OCI-LY7 (cell line): Measurements from ENCODE around the gene LCN2. TPM values are rescaled to one million over a fixed set of nuclear protein-coding genes. Genes with fewer than 3 reads are reported as not detected.

Experiments used
- BruUV-seq: library from RNA; stranded (reverse); fragments of 400-500 nt; replicated peaks from 2 replicates; lab custom pipeline; 2021; lab: Mats Ljungman, UMichigan
- CTCF ChIA-PET: fragments of 300-600 bp; sonication (Branson Sonifier 250); formaldehyde crosslinking; loops from one replicate; lab custom pipeline; 2022; ENCODE audit warnings: antibody characterized with exemption; ENCODE audit not compliant: unreplicated experiment; lab: Charles Lee
- POLR2A ChIA-PET: fragments of 300-600 bp; sonication (Branson Sonifier 250); formaldehyde crosslinking; loops from one replicate; lab custom pipeline; 2022; ENCODE audit warnings: antibody characterized with exemption; lab: Charles Lee
- DNase-seq: peaks from one replicate; pipeline ENCODE4 v3.0.0-alpha.2; 2015; ENCODE audit warnings: low spot score
- H2AFZ ChIP-seq: fragments of 200-600 bp; sonication (generic), shearing (Covaris generic); 2 replicates; pipeline ENCODE4 v1.6.1; 2014; ENCODE audit warnings: mild to moderate bottlenecking, antibody characterized with exemption, low read length, moderate library complexity
- H3K27ac ChIP-seq: fragments of 200-600 bp; sonication (generic); 2 replicates; pipeline ENCODE4 v1.5.1; 2014; ENCODE audit warnings: mixed run types, low read depth, mild to moderate bottlenecking, moderate library complexity, low read length, inconsistent platforms; ENCODE audit not compliant: poor library complexity, severe bottlenecking
- H3K36me3 ChIP-seq: fragments of 200-600 bp; sonication (generic); 2 replicates; pipeline ENCODE4 v1.6.1; 2014; ENCODE audit warnings: mild to moderate bottlenecking, antibody characterized with exemption, low read length, moderate library complexity, mixed read lengths; ENCODE audit not compliant: insufficient read depth
- H3K4me1 ChIP-seq: fragments of 200-600 bp; sonication (generic); 2 replicates; pipeline ENCODE4 v1.5.1; 2014; ENCODE audit warnings: mild to moderate bottlenecking, low read length; ENCODE audit not compliant: insufficient read depth, poor library complexity, severe bottlenecking
- H3K4me2 ChIP-seq: fragments of 200-600 bp; sonication (generic); 2 replicates; pipeline ENCODE4 v1.6.1; 2014; ENCODE audit warnings: mild to moderate bottlenecking, low read length
- H3K4me3 ChIP-seq: fragments of 200-600 bp; sonication (generic); 2 replicates; pipeline ENCODE4 v1.5.1; 2014; ENCODE audit warnings: mild to moderate bottlenecking, low read depth, low read length; ENCODE audit not compliant: poor library complexity, severe bottlenecking
- H3K79me2 ChIP-seq: fragments of 200-600 bp; sonication (generic); 2 replicates; pipeline ENCODE4 v1.6.1; 2016; ENCODE audit warnings: low read depth, mild to moderate bottlenecking, low read length, moderate library complexity, mixed read lengths; ENCODE audit not compliant: insufficient read depth
- H3K9me2 ChIP-seq: fragments of 200-600 bp; sonication (generic); 2 replicates; pipeline ENCODE4 v1.6.1; 2016; ENCODE audit warnings: mild to moderate bottlenecking, low read length, mixed read lengths; ENCODE audit not compliant: insufficient read depth
- H3K9me3 ChIP-seq: fragments of 200-600 bp; sonication (generic); 2 replicates; pipeline ENCODE4 v1.6.1; 2014; ENCODE audit warnings: mild to moderate bottlenecking, mixed run types, low read length, mixed read lengths
- H4K20me1 ChIP-seq: fragments of 200-600 bp; sonication (generic); 2 replicates; pipeline ENCODE4 v1.6.1; 2014; ENCODE audit warnings: mild to moderate bottlenecking, antibody characterized with exemption, low read length, moderate library complexity, mixed read lengths; ENCODE audit not compliant: insufficient read depth
- EZH2phosphoT487 ChIP-seq: fragments of 200-600 bp; sonication (generic); IDR thresholded peaks from 2 replicates; pipeline ENCODE4 v1.6.1; 2018; ENCODE audit warnings: low read depth, borderline replicate concordance, mild to moderate bottlenecking, mixed run types, antibody characterized with exemption, low read length, moderate library complexity, mixed read lengths
- intact Hi-C: fragments of 100-400 bp; cut with micrococcal nuclease; formaldehyde crosslinking; loops from one replicate; pipeline ENCODE4 v1.10.0; 2022; ENCODE audit not compliant: unreplicated experiment
- total RNA-seq, 2 experiments: library from RNA; depleted of rRNA in 1 of 2; stranded (reverse); fragments of >200 nt in 1 of 2; shearing (Covaris generic) in 1 of 2; gene quantifications; 2 replicates each; pipeline ENCODE4 v1.2.3, GENCODE V29; 2014 to 2022
- TF ChIP-seq, protein P1 (sequence below): fragments of 200-600 bp; sonication (generic); conservative IDR thresholded peaks from 2 replicates; pipeline ENCODE4 v1.5.1; 2014; ENCODE audit warnings: mild to moderate bottlenecking, antibody characterized with exemption, low read length, moderate library complexity, mixed read lengths

The LCN2 gene
- total RNA-seq, 2 experiments from 2014 or later: not detected

DNA sequence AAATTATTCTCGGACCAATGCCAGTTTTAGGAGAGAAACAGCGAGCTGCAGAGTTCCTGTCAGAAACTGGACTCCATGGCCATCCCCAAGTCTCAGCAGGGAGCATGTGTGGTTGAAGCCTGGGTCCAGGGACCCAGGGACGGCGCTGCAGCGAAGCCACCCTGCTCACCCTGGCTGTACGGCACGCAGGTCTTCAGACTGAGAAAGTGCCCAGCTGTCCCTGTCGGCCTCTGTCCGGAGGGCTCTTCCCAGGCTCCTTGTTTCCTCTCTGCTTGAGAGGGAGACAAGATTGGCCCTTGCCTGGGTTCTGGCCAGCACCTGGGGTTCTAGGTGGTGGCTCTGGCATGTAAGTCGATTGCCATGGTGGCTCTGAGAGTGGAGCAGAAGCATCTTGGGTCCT lies 48.7 kb upstream of the LCN2 start:
- Histone ChIP-seq H2AFZ (no peak overlapping the region), H3K9me2 (no peaks in the 10 kb centered on the region), H3K4me2 (no peak overlapping the region), H3K4me1 (peaks cover 6% of the 10 kb centered on the region), H3K9me3 (no peaks in the 10 kb centered on the region), H3K4me3 (no peak overlapping the region), H3K79me2 (peaks cover 16% of the 10 kb centered on the region), H3K36me3 (peaks cover 57% of the 10 kb centered on the region), H4K20me1 (no peaks in the 10 kb centered on the region; the same call in 1 of the 2 replicates), H3K27ac (no peak overlapping the region)
- DNase-seq: no peak
- BruUV-seq: no TSS peak
- POLR2A ChIA-PET: interaction anchor here (0.5 to 1.9 kb wide), 2 partner anchors 12 to 54 kb away, joined by 3 to 5 read pairs; no protein-coding TSS in a partner anchor
- intact Hi-C loops: no loop called here
- no peak for TF ChIP-seq EZH2phosphoT487
- TF ChIP-seq, protein P1, sequence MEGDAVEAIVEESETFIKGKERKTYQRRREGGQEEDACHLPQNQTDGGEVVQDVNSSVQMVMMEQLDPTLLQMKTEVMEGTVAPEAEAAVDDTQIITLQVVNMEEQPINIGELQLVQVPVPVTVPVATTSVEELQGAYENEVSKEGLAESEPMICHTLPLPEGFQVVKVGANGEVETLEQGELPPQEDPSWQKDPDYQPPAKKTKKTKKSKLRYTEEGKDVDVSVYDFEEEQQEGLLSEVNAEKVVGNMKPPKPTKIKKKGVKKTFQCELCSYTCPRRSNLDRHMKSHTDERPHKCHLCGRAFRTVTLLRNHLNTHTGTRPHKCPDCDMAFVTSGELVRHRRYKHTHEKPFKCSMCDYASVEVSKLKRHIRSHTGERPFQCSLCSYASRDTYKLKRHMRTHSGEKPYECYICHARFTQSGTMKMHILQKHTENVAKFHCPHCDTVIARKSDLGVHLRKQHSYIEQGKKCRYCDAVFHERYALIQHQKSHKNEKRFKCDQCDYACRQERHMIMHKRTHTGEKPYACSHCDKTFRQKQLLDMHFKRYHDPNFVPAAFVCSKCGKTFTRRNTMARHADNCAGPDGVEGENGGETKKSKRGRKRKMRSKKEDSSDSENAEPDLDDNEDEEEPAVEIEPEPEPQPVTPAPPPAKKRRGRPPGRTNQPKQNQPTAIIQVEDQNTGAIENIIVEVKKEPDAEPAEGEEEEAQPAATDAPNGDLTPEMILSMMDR: no peak
- CTCF ChIA-PET: no interaction called here

- Histone ChIP-seq H3K9me2 (no peaks in the 10 kb centered on the region), H4K20me1 (no peaks in the 10 kb centered on the region; the same call in 1 of the 2 replicates), H3K4me2 (no peak overlapping the region), H3K9me3 (no peaks in the 10 kb centered on the region), H3K4me3 (no peak overlapping the region), H3K4me1 (peaks cover 6% of the 10 kb centered on the region), H2AFZ (no peak overlapping the region), H3K79me2 (peaks cover 11% of the 10 kb centered on the region), H3K27ac (no peak overlapping the region), H3K36me3 (peaks cover 64% of the 10 kb centered on the region)
- intact Hi-C loops: no loop called here
- no TSS peak for BruUV-seq
- no peak for TF ChIP-seq EZH2phosphoT487
- TF ChIP-seq, protein P1: no peak
- no peak for DNase-seq
- ChIA-PET POLR2A (interaction anchor here (1.9 kb wide), 1 partner anchor 13 kb away, joined by 5 read pairs; no protein-coding TSS in a partner anchor), CTCF (no interaction called here)
Measured at GRCh38 chr9:128101231-128101661, 48.0 kb upstream of the LCN2 start.

- ChIA-PET CTCF (no interaction called here), POLR2A (interaction anchor here (1.9 kb wide), 1 partner anchor 13 kb away, joined by 5 read pairs; no protein-coding TSS in a partner anchor)
- Histone ChIP-seq H3K9me2 (no peaks in the 10 kb centered on the region), H3K36me3 (peaks cover 65% of the 10 kb centered on the region), H2AFZ (no peak overlapping the region), H3K4me3 (no peak overlapping the region), H3K4me2 (no peak overlapping the region), H3K79me2 (peaks cover 8% of the 10 kb centered on the region), H3K9me3 (no peaks in the 10 kb centered on the region), H3K27ac (no peak overlapping the region), H4K20me1 (no peaks in the 10 kb centered on the region; the same call in 1 of the 2 replicates), H3K4me1 (peaks cover 6% of the 10 kb centered on the region)
- intact Hi-C loops: no loop called here
- no TSS peak for BruUV-seq
- DNase-seq: no peak
- TF ChIP-seq EZH2phosphoT487: no peak
- TF ChIP-seq, protein P1: no peak
Measured at GRCh38 chr9:128101690-128102089, 47.6 kb upstream of the LCN2 start.
